Measurements from ENCODE around the gene EGF.

- TF ChIP-seq POLR2A (IDR thresholded peaks at IDR 0.05; ENCODE audit: low read length) (no peak), GATA1 (IDR thresholded peaks at IDR 0.05; ENCODE audit: low read depth, low read length) (no peak)
These were observed 56.4 kb downstream of the EGF start for GRCh38 chr4:109969087-109969486.

Data from erythroblast (primary cell).